ENCODE results near the gene LSM12.

- TF ChIP-seq CTCF (IDR thresholded peaks at IDR 0.05; ENCODE audit: insufficient read depth, low read length, poor library complexity, severe bottlenecking) = no peak
- TF ChIP-seq EZH2phosphoT487 (conservative IDR thresholded peaks at IDR 0.05; ENCODE audit: low read length) = no peak
These were observed 64.2 kb downstream of the LSM12 start for GRCh38 chr17:44002141-44002848.

All from SU-DHL-6 (cell line).